DLD1 (cell line): Measurements from ENCODE around the gene ASS1.

Experiments
- in situ Hi-C: cut with HindIII; loops from 2 replicates; pipeline ENCODE4 v1.10.0; 2017; ENCODE audit warnings: low sequenced_read_pairs

Gene ASS1

GRCh38 chr9:130417602-130418001 lies 27.2 kb upstream of the ASS1 start:
- in situ Hi-C loops = no loop called here

GRCh38 chr9:130418776-130419175 lies 26.0 kb upstream of the ASS1 start:
- in situ Hi-C loops = no loop called here

- in situ Hi-C loops = no loop called here
These were observed 25.2 kb upstream of the ASS1 start for GRCh38 chr9:130419521-130420035.

GRCh38 chr9:130421154-130421801 lies 23.5 kb upstream of the ASS1 start:
- in situ Hi-C loops = no loop called here

GRCh38 chr9:130421802-130422276 lies 22.9 kb upstream of the ASS1 start:
- in situ Hi-C loops = no loop called here

GRCh38 chr9:130422546-130422945 lies 22.2 kb upstream of the ASS1 start:
- in situ Hi-C loops = no loop called here

GRCh38 chr9:130423272-130423671 lies 21.5 kb upstream of the ASS1 start:
- in situ Hi-C loops = no loop called here

- in situ Hi-C loops = no loop called here
These were observed 19.9 kb upstream of the ASS1 start for GRCh38 chr9:130424595-130425454.

GRCh38 chr9:130425741-130426466 lies 18.9 kb upstream of the ASS1 start:
- in situ Hi-C loops = no loop called here

- in situ Hi-C loops = no loop called here
These were observed 18.3 kb upstream of the ASS1 start for GRCh38 chr9:130426467-130426773.

- in situ Hi-C loops = no loop called here
These were observed 17.9 kb upstream of the ASS1 start for GRCh38 chr9:130426883-130427282.

GRCh38 chr9:130427326-130427725 lies 17.4 kb upstream of the ASS1 start:
- in situ Hi-C loops = no loop called here

GRCh38 chr9:130428086-130428665 lies 16.6 kb upstream of the ASS1 start:
- in situ Hi-C loops = no loop called here

- in situ Hi-C loops = no loop called here
These were observed 15.4 kb upstream of the ASS1 start for GRCh38 chr9:130429381-130429780.

- in situ Hi-C loops = no loop called here
These were observed 14.9 kb upstream of the ASS1 start for GRCh38 chr9:130429831-130430230.

GRCh38 chr9:130430232-130430631 lies 14.5 kb upstream of the ASS1 start:
- in situ Hi-C loops = no loop called here

- in situ Hi-C loops = no loop called here
These were observed 13.8 kb upstream of the ASS1 start for GRCh38 chr9:130430734-130431535.

GRCh38 chr9:130431536-130432303 lies 13.0 kb upstream of the ASS1 start:
- in situ Hi-C loops = no loop called here

GRCh38 chr9:130432362-130432761 lies 12.4 kb upstream of the ASS1 start:
- in situ Hi-C loops = no loop called here

GRCh38 chr9:130432796-130433167 lies 12.0 kb upstream of the ASS1 start:
- in situ Hi-C loops = no loop called here
